BJ (cell line): ENCODE data around the gene MT2A. TPM values are rescaled to one million over a fixed set of nuclear protein-coding genes. Genes with fewer than 3 reads are reported as not detected.
A peak's percentile ranks its signal among the peaks of the same experiment; 100 is the strongest.

Source experiments
- CTCF ChIA-PET: fragments of 350-600 bp; formaldehyde crosslinking; extraction: SDS; loops from one replicate; lab custom pipeline; 2021; ENCODE audit warnings: antibody characterized with exemption, inconsistent platforms; lab: Yijun Ruan, JAX
- POLR2A ChIA-PET: fragments of 300-600 bp; sonication (Branson Sonifier 250); formaldehyde crosslinking; extraction: SDS; loops from one replicate; lab custom pipeline; 2021; ENCODE audit warnings: antibody characterized with exemption; lab: Charles Lee
- DNase-seq: peaks from one replicate; pipeline ENCODE4 v3.0.0-alpha.2; 2011; ENCODE audit warnings: low read depth
- H3K27me3 ChIP-seq: 2 replicates; pipeline ENCODE4 v1.6.0; 2011; ENCODE audit warnings: low read length; ENCODE audit not compliant: control insufficient read depth, insufficient read depth
- H3K36me3 ChIP-seq: 2 replicates; pipeline ENCODE4 v1.5.1; 2011; ENCODE audit warnings: low read length; ENCODE audit not compliant: control insufficient read depth, insufficient read depth
- H3K4me3 ChIP-seq: 2 replicates; pipeline ENCODE4 v1.5.1; 2011; ENCODE audit warnings: low read depth, mild to moderate bottlenecking, control low read depth, low read length
- polyA plus RNA-seq: library from polyadenylated mRNA; depleted of rRNA; stranded (reverse); fragments of >200 nt; gene quantifications from 2 replicates; pipeline ENCODE4 v1.2.3, GENCODE V29; 2011
- TF ChIP-seq, protein P1 (sequence below): IDR thresholded peaks from 2 replicates; pipeline ENCODE4 v1.5.1; 2011; ENCODE audit warnings: low read depth, mild to moderate bottlenecking, control low read depth, inconsistent platforms, low read length, moderate library complexity; ENCODE audit not compliant: insufficient read depth

MT2A gene
- polyA plus RNA-seq, 1 experiment: 167 TPM

GRCh38 chr16:56564793-56565477 is 43.4 kb upstream of the MT2A start, which contains the start of gene MT4:
TSS of gene MT4 (plus strand) at chr16:56565073. CDS start at chr16:56565129, 56 bp downstream.
- CTCF ChIA-PET: interaction anchor here (1.0 to 3.4 kb wide), 3 partner anchors 11 to 152 kb away, joined by 3 to 22 read pairs (median 3); no protein-coding TSS in a partner anchor

GRCh38 chr16:56569971-56570370 is 38.4 kb upstream of the MT2A start:
- H3K4me3 ChIP-seq: no peak overlapping the region
- POLR2A ChIA-PET: no interaction called here
- no peaks in the 10 kb centered on the region for H3K36me3 ChIP-seq
- CTCF ChIA-PET: interaction anchor here (0.6 to 1.4 kb wide), 2 partner anchors 12 to 131 kb away, joined by 3 to 4 read pairs; no protein-coding TSS in a partner anchor
- peaks cover 15% of the 10 kb centered on the region for H3K27me3 ChIP-seq
- TF ChIP-seq, protein P1, sequence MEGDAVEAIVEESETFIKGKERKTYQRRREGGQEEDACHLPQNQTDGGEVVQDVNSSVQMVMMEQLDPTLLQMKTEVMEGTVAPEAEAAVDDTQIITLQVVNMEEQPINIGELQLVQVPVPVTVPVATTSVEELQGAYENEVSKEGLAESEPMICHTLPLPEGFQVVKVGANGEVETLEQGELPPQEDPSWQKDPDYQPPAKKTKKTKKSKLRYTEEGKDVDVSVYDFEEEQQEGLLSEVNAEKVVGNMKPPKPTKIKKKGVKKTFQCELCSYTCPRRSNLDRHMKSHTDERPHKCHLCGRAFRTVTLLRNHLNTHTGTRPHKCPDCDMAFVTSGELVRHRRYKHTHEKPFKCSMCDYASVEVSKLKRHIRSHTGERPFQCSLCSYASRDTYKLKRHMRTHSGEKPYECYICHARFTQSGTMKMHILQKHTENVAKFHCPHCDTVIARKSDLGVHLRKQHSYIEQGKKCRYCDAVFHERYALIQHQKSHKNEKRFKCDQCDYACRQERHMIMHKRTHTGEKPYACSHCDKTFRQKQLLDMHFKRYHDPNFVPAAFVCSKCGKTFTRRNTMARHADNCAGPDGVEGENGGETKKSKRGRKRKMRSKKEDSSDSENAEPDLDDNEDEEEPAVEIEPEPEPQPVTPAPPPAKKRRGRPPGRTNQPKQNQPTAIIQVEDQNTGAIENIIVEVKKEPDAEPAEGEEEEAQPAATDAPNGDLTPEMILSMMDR: no peak
- DNase-seq: no peak

More at GRCh38 chr16:56564793-56565477, 43.4 kb upstream of the MT2A start, which contains the start of gene MT4:
- POLR2A ChIA-PET: no interaction called here
- Histone ChIP-seq H3K36me3 (no peaks in the 10 kb centered on the region), H3K4me3 (no peak within 1 kb of the TSS), H3K27me3 (peaks cover 14% of the 10 kb centered on the region)
- TF ChIP-seq, protein P1: no peak
- DNase-seq: no peak

- no peak for DNase-seq
- ChIA-PET POLR2A (no interaction called here), CTCF (no interaction called here)
- TF ChIP-seq, protein P1: no peak
- peaks cover 12% of the 10 kb centered on the region for H3K27me3 ChIP-seq
- no peaks in the 10 kb centered on the region for H3K36me3 ChIP-seq
- H3K4me3 ChIP-seq: no peak overlapping the region
Observed at GRCh38 chr16:56571525-56571924, 36.9 kb upstream of the MT2A start.

GRCh38 chr16:56574625-56575024 is 33.8 kb upstream of the MT2A start:
- ChIA-PET CTCF (interaction anchor here (0.9 to 3.6 kb wide), 2 partner anchors 29 to 127 kb away, joined by 3 to 53 read pairs; no protein-coding TSS in a partner anchor), POLR2A (no interaction called here)
- Histone ChIP-seq H3K27me3 (peaks cover 6% of the 10 kb centered on the region), H3K4me3 (no peak overlapping the region), H3K36me3 (no peaks in the 10 kb centered on the region)
- TF ChIP-seq, protein P1: no peak
- DNase-seq: no peak

- TF ChIP-seq, protein P1: peak; percentile 83
- POLR2A ChIA-PET: no interaction called here
- Histone ChIP-seq H3K36me3 (no peaks in the 10 kb centered on the region), H3K4me3 (no peak overlapping the region), H3K27me3 (peaks cover 2% of the 10 kb centered on the region)
- CTCF ChIA-PET: interaction anchor here (0.6 to 3.6 kb wide), 32 partner anchors 10 to 275 kb away, joined by 3 to 53 read pairs (median 4); partner anchors contain the start of genes MT1M, MT4, NUDT21 and OGFOD1
- DNase-seq: no peak
Observed at GRCh38 chr16:56576585-56577299, 31.6 kb upstream of the MT2A start.
